ENCODE results near the gene CNST.

Gene CNST

DNA sequence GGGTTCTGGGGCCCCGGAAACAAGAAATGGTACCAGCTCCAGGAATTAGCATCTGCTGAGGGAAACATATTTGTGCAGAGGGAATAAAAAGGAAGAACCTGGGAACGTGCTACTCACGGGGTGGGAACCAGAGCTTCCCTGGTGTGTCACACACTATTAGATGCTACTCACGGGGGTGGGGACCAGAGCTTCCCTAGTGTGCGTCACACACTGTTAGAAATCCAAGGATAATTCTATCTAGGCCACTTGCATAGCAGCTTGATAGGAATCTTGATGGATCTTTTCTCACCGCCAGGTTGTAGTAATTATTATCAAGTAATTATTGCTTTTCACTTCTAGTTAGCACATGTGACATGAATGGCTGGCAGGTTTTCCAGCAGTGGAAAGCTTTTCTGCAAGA is 103.4 kb downstream of the CNST start:
- no peak for DNase-seq (ENCODE audit: low read depth)
- TF ChIP-seq, protein P1, sequence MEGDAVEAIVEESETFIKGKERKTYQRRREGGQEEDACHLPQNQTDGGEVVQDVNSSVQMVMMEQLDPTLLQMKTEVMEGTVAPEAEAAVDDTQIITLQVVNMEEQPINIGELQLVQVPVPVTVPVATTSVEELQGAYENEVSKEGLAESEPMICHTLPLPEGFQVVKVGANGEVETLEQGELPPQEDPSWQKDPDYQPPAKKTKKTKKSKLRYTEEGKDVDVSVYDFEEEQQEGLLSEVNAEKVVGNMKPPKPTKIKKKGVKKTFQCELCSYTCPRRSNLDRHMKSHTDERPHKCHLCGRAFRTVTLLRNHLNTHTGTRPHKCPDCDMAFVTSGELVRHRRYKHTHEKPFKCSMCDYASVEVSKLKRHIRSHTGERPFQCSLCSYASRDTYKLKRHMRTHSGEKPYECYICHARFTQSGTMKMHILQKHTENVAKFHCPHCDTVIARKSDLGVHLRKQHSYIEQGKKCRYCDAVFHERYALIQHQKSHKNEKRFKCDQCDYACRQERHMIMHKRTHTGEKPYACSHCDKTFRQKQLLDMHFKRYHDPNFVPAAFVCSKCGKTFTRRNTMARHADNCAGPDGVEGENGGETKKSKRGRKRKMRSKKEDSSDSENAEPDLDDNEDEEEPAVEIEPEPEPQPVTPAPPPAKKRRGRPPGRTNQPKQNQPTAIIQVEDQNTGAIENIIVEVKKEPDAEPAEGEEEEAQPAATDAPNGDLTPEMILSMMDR (IDR thresholded peaks at IDR 0.05; ENCODE audit: control insufficient read depth, insufficient read depth, low read depth, low read length, missing control alignments) = no peak
- H3K4me3 ChIP-seq (ENCODE audit: control insufficient read depth, low read depth, low read length) = no peak overlapping the region

DNA sequence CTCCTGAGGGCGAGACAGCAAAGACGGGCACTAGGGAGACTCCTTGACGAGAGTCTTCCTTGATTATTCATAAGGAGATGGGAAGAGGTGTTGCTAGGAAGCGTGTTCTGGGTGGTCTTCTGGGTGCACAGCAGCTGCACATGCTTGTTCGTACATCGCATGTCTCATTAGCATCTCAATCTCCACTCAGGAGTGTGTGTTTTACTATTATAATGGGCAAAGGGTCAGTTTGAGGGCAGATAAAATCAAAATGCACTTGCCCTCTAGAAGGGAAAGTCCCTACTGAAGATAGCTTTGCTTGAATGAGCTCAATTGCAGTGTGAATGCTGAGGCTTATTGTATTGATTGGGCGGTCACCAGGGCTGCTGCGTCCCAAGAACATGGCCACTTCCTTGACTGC is 107.8 kb downstream of the CNST start:
- no peak overlapping the region for H3K4me3 ChIP-seq (ENCODE audit: control insufficient read depth, low read depth, low read length)
- DNase-seq (ENCODE audit: low read depth) = no peak
- TF ChIP-seq, protein P1 (IDR thresholded peaks at IDR 0.05; ENCODE audit: control insufficient read depth, insufficient read depth, low read depth, low read length, missing control alignments) = no peak

DNA sequence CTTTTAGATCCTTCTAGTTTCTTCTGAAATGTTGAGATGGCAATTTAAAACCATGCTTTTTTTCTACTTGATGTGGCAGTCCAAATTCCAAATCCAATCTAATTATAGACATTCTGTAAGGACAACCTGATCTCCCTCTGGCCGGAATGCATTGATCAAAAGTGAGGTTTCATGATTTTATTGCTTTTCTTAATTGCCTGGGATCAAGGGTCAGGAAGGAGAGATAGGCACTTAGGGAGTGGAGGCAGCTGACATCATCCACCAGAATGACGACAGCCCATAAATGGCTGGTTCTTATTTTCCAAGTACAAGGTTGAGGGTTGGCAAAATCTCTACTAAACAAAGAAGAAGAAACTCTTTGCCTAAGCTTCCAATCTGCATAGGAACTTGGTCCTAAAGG is 111.6 kb downstream of the CNST start:
- DNase-seq (ENCODE audit: low read depth) = no peak
- H3K4me3 ChIP-seq (ENCODE audit: control insufficient read depth, low read depth, low read length) = no peak overlapping the region
- TF ChIP-seq, protein P1 (IDR thresholded peaks at IDR 0.05; ENCODE audit: control insufficient read depth, insufficient read depth, low read depth, low read length, missing control alignments) = no peak

DNA sequence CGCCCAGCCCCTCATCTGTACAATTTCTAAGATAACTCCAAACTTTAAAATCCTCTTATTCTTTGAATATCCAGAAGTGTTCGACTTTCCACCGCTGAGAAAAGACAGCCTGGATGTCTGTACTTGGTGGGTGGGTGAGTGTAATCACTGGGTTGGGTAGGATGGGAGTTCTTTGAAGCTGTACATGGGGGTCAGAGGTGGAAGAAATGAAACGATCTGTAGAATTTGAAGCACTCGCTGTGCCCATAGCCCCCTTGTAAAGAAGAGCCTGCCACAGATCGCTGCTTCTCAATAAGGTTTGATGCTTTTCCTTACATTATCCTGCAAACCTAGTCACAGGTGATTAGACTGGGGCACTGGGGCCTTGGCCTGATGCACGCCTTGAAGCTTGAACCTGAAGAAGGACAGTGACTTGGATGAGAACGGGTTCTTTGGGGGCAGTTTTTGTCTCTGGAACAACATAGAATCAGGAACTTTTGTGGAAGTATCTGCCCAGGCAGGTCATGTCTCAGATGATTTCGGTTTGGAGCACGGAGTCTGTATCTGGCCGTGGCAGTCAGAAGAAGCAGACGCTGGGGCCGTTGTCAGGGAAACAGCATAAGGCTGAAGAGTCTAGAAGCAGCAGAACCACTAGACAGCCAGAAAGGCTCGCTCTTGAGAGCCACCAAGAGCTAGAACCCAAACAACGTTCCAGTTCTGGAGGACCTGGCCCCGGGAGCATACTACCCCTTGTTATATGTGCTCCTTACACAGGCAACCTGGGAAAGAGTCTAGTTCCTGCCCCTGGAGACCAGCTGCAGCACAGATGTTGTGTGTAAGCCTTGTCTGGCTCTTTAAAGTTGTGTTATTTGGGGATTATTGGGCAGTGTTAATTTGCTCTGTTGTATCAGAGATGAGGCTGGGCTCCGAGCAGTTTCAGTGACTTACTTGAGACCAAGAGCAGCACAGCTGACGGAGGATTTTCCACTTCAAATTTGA is 112.8 kb downstream of the CNST start:
- H3K4me3 ChIP-seq (ENCODE audit: control insufficient read depth, low read depth, low read length) = no peak overlapping the region
- no peak for DNase-seq (ENCODE audit: low read depth)
- TF ChIP-seq, protein P1 (IDR thresholded peaks at IDR 0.05; ENCODE audit: control insufficient read depth, insufficient read depth, low read depth, low read length, missing control alignments) = no peak

DNA sequence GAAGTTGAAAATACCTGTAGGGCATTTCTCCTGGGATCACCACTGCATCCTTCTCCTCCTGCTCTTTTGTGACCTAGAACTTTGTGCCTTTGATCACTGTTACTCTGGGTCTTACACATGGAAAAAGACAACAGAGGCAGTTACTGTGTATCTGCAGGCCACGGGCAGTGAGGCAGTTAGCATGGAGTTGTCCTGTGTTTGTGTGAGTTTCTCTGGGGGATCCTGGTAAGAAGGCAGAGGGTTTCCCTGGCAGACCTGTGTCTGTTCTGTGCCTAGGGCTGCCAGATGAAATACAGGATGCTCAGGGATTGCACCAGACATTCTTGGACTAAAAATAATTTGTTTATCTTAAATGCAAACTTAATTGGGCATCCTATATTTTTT is 113.5 kb downstream of the CNST start:
- no peak overlapping the region for H3K4me3 ChIP-seq (ENCODE audit: control insufficient read depth, low read depth, low read length)
- DNase-seq (ENCODE audit: low read depth) = no peak
- TF ChIP-seq, protein P1 (IDR thresholded peaks at IDR 0.05; ENCODE audit: control insufficient read depth, insufficient read depth, low read depth, low read length, missing control alignments) = no peak

DNA sequence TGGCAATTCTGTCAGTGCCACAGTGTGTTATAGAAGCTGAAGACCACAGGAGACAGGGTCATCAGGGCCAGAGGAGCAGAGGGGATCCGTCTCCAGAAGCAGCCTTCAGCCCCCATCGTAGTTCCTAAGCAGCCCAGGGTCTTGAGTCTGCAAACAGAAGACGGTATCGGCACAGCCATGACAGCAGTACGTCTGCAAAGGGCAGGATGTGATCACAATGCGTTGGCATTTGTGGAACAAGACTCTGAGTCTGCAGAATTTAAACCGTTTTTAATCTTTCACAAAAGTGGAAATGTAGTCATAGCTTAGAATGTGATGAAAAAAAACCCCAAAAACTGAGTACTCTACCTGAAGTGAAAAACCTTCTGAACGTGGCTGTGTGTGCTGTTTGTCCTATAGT is 113.9 kb downstream of the CNST start:
- no peak overlapping the region for H3K4me3 ChIP-seq (ENCODE audit: control insufficient read depth, low read depth, low read length)
- DNase-seq (ENCODE audit: low read depth) = no peak
- TF ChIP-seq, protein P1 (IDR thresholded peaks at IDR 0.05; ENCODE audit: control insufficient read depth, insufficient read depth, low read depth, low read length, missing control alignments) = no peak
